Measurements from ENCODE around the gene CTDP1. TPM values are rescaled to one million over a fixed set of nuclear protein-coding genes. Genes with fewer than 3 reads are reported as not detected.

CTDP1 gene
- total RNA-seq, 1 experiment from 2014 or later, result 33.7 TPM

- Histone ChIP-seq H3K27ac (ENCODE audit: insufficient read length, low read depth, low read length) (no peak overlapping the region), H3K4me1 (ENCODE audit: insufficient read depth, low read length) (no peaks in the 10 kb centered on the region), H2AK5ac (ENCODE audit: insufficient read length, low read length) (no peak overlapping the region), H2BK12ac (ENCODE audit: insufficient read length, low read depth, low read length) (no peak overlapping the region), H3K79me1 (ENCODE audit: insufficient read depth, low read depth, low read length, poor library complexity, severe bottlenecking) (no peaks in the 10 kb centered on the region), H4K8ac (replicated peaks; ENCODE audit: insufficient read length, low read depth, low read length) (no peak overlapping the region), H2AFZ (ENCODE audit: low read length) (no peak overlapping the region), H3K56ac (ENCODE audit: insufficient read length, low read depth, low read length) (no peak overlapping the region), H4K91ac (ENCODE audit: insufficient read length, low read depth, low read length) (no peak overlapping the region), H2BK15ac (ENCODE audit: low read depth, low read length) (no peak overlapping the region), H3K9ac (ENCODE audit: extremely low read depth, insufficient read length, low read length) (no peak overlapping the region), H3T11ph (ENCODE audit: low read length) (no peak overlapping the region), H4K5ac (ENCODE audit: insufficient read length, low read depth, low read length) (no peak overlapping the region), H3K14ac (ENCODE audit: insufficient read depth, low read length) (no peak overlapping the region), H2BK5ac (ENCODE audit: insufficient read length, low read length) (no peak overlapping the region), H2BK20ac (ENCODE audit: low read depth, low read length, poor library complexity, severe bottlenecking) (no peak overlapping the region), H3K9me3 (ENCODE audit: control insufficient read depth, low read depth, low read length) (peaks cover 11% of the 10 kb centered on the region), H3K18ac (ENCODE audit: insufficient read length, low read depth, low read length) (no peak overlapping the region), H3K79me2 (ENCODE audit: insufficient read depth, low read length) (no peaks in the 10 kb centered on the region; the same call in 1 of the 2 replicates), H4K20me1 (ENCODE audit: control insufficient read depth, insufficient read depth, insufficient read length) (no peaks in the 10 kb centered on the region), H3K4ac (ENCODE audit: low read depth, low read length) (no peak overlapping the region), H3K27me3 (ENCODE audit: insufficient read depth, low read length) (no peaks in the 10 kb centered on the region), H3K4me2 (ENCODE audit: insufficient read depth, insufficient read length, low read length) (no peak overlapping the region), H3K23me2 (ENCODE audit: insufficient read length, low read depth, low read length, poor library complexity, severe bottlenecking) (no peaks in the 10 kb centered on the region), H2BK120ac (ENCODE audit: low read depth, low read length, poor library complexity, severe bottlenecking) (no peak overlapping the region), H3K23ac (ENCODE audit: insufficient read length, low read depth, low read length) (no peak overlapping the region)
- H3K4me1 Mint-ChIP-seq, result no peaks in the 10 kb centered on the region
- H3K36me3 Mint-ChIP-seq (ENCODE audit: insufficient read depth in 1 of 3, low read depth in 3 of 3), result peaks cover 51 to 77% (median 72%) of the 10 kb centered on the region in 3 experiments
- no peak for DNase-seq
- H3K27me3 Mint-ChIP-seq (ENCODE audit: low read depth), result no peaks in the 10 kb centered on the region
- no peak overlapping the region for H3K4me3 Mint-ChIP-seq
- peaks cover 5 to 12% of the 10 kb centered on the region in 2 experiments; a peak in 3 of 5 replicates for H3K9me3 Mint-ChIP-seq
- WGBS (ENCODE audit: extremely low coverage, insufficient read length, low lambda C conversion rate), result no CpG with 5 or more reads among the region's 12 CpGs
- TF ChIP-seq CTCF (conservative IDR thresholded peaks at IDR 0.05), result no peak
- H3K27ac Mint-ChIP-seq, result no peak overlapping the region; a peak in 1 of 7 replicates
Measured at GRCh38 chr18:79729611-79730010, 50.0 kb downstream of the CTDP1 start.

Measured in H9 (cell line).